ENCODE measurements around the gene CLCN5.

- TF ChIP-seq CTCF (IDR thresholded peaks at IDR 0.05; ENCODE audit: poor library complexity) (no peak), EZH2 (IDR thresholded peaks at IDR 0.05; ENCODE audit: borderline replicate concordance) (no peak), EZH2phosphoT487 (IDR thresholded peaks at IDR 0.05; ENCODE audit: low read depth, severe bottlenecking, unreplicated experiment) (no peak)
Observed at GRCh38 chrX:50115973-50116372, 193.6 kb downstream of the CLCN5 start.
